Fibroblast of the aortic adventitia (primary cell): Measurements from ENCODE around the gene PCSK6. TPM values are rescaled to one million over a fixed set of nuclear protein-coding genes. Genes with fewer than 3 reads are reported as not detected.

Experiments used
- DNase-seq: peaks from one replicate; pipeline ENCODE4 v3.0.0-alpha.2; 2010; ENCODE audit warnings: low read depth
- H3K4me3 ChIP-seq: 2 replicates; pipeline ENCODE4 v1.5.1; 2011; ENCODE audit warnings: low read depth, mild to moderate bottlenecking, control low read depth, low read length, moderate library complexity
- CTCF ChIP-seq: IDR thresholded peaks from 2 replicates; pipeline ENCODE4 v1.5.1; 2011; ENCODE audit warnings: mild to moderate bottlenecking, low read length, control low read depth, inconsistent platforms; ENCODE audit not compliant: insufficient read depth
- total RNA-seq: library from RNA; depleted of rRNA; stranded (reverse); fragments of >200 nt; gene quantifications from 2 replicates; pipeline ENCODE4 v1.2.3, GENCODE V29; 2012; ENCODE audit warnings: low replicate concordance

PCSK6 gene
- total RNA-seq, 1 donor, result 0.81 TPM

- H3K4me3 ChIP-seq, result no peak overlapping the region
- TF ChIP-seq CTCF, result no peak
- DNase-seq, result no peak
Observed at GRCh38 chr15:101368861-101369642, 120.5 kb downstream of the PCSK6 start.

- no peak for DNase-seq
- H3K4me3 ChIP-seq, result no peak overlapping the region
- no peak for TF ChIP-seq CTCF
Observed at GRCh38 chr15:101368086-101368780, 121.3 kb downstream of the PCSK6 start.

GRCh38 chr15:101366853-101367252, 122.7 kb downstream of the PCSK6 start:
- DNase-seq, result no peak
- no peak for TF ChIP-seq CTCF
- no peak overlapping the region for H3K4me3 ChIP-seq

GRCh38 chr15:101362986-101363566, 126.4 kb downstream of the PCSK6 start:
- TF ChIP-seq CTCF, result no peak
- no peak overlapping the region for H3K4me3 ChIP-seq
- no peak for DNase-seq

GRCh38 chr15:101362359-101362758, 127.1 kb downstream of the PCSK6 start:
- no peak overlapping the region for H3K4me3 ChIP-seq
- TF ChIP-seq CTCF, result no peak
- DNase-seq, result no peak

GRCh38 chr15:101361418-101361817, 128.1 kb downstream of the PCSK6 start:
- H3K4me3 ChIP-seq, result no peak overlapping the region
- no peak for DNase-seq
- no peak for TF ChIP-seq CTCF
